Activated CD8-positive, alpha-beta memory T cell treated with anti-CD3 and anti-CD28 coated beads, Interleukin-2, amount 50 U/mL, for 4 hours (primary cell): ENCODE data around the gene G6PC1.
A peak's percentile ranks its signal among the peaks of the same experiment; 100 is the strongest.
"Not testable (repeated sequence)": the region's sequence is repeated elsewhere in the genome, so short reads cannot be mapped to it uniquely, and the experiment has no call there.

ENCODE experiments used
- DNase-seq: peaks from one replicate; pipeline ENCODE4 v3.0.0-alpha.2; 2020

The G6PC1 gene

GRCh38 chr17:42904110-42904469 is 3.5 kb downstream of the G6PC1 start:
- no peak for DNase-seq

- no peak for DNase-seq
Observed at GRCh38 chr17:42906772-42907446, 6.3 kb downstream of the G6PC1 start.

GRCh38 chr17:42908872-42909700 is 8.5 kb downstream of the G6PC1 start:
- no peak for DNase-seq

GRCh38 chr17:42913522-42913921 is 12.9 kb downstream of the G6PC1 start:
- DNase-seq: no peak

- DNase-seq: no peak
Observed at GRCh38 chr17:42913981-42914617, 13.5 kb downstream of the G6PC1 start.

- DNase-seq: not testable (repeated sequence)
Observed at GRCh38 chr17:42915288-42915687, 14.7 kb downstream of the G6PC1 start.

- DNase-seq: not testable (repeated sequence)
Observed at GRCh38 chr17:42916388-42917235, 16.0 kb downstream of the G6PC1 start.

GRCh38 chr17:42917236-42917603 is 16.6 kb downstream of the G6PC1 start:
- no peak for DNase-seq

- no peak for DNase-seq
Observed at GRCh38 chr17:42918902-42919521, 18.4 kb downstream of the G6PC1 start.

- DNase-seq: not testable (repeated sequence)
Observed at GRCh38 chr17:42919522-42920077, 19.0 kb downstream of the G6PC1 start.

- DNase-seq: no peak
Observed at GRCh38 chr17:42920106-42920900, 19.7 kb downstream of the G6PC1 start.

- DNase-seq: no peak
Observed at GRCh38 chr17:42920922-42921321, 20.3 kb downstream of the G6PC1 start.

GRCh38 chr17:42922294-42922693 is 21.7 kb downstream of the G6PC1 start:
- DNase-seq: no peak

- DNase-seq: not testable (repeated sequence)
Observed at GRCh38 chr17:42923472-42923871, 22.9 kb downstream of the G6PC1 start.

GRCh38 chr17:42924891-42925290 is 24.3 kb downstream of the G6PC1 start:
- no peak for DNase-seq

- DNase-seq: no peak
Observed at GRCh38 chr17:42928714-42929496, 28.3 kb downstream of the G6PC1 start.

GRCh38 chr17:42929497-42929844 is 28.9 kb downstream of the G6PC1 start:
- DNase-seq: no peak

GRCh38 chr17:42937712-42938596 is 37.4 kb downstream of the G6PC1 start:
- DNase-seq: peak; percentile 27

GRCh38 chr17:42944211-42944610 is 43.6 kb downstream of the G6PC1 start:
- DNase-seq: no peak

GRCh38 chr17:42946812-42947211 is 46.2 kb downstream of the G6PC1 start:
- no peak for DNase-seq
